ENCODE measurements around the gene DPH3.

DNA sequence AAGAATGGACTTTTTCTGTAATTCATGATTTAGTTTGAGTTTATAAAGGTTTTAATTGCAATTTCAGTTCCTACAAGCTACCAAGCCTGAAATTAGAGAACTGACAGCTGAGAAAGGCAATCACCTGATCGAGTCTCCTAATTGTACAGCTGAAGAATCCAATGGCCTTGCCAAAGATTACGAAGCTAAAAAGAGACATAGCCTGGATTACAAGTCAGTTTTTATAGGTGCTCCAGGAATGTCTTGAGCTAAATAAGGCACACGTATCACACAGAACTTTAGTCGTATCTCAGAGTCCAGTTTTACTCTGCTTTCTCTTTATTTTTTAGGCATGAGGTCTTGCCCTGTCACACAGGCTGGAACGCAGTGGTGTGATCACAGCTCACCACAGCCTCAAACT is 6.6 kb downstream of the DPH3 start:
- TF ChIP-seq, protein P1, sequence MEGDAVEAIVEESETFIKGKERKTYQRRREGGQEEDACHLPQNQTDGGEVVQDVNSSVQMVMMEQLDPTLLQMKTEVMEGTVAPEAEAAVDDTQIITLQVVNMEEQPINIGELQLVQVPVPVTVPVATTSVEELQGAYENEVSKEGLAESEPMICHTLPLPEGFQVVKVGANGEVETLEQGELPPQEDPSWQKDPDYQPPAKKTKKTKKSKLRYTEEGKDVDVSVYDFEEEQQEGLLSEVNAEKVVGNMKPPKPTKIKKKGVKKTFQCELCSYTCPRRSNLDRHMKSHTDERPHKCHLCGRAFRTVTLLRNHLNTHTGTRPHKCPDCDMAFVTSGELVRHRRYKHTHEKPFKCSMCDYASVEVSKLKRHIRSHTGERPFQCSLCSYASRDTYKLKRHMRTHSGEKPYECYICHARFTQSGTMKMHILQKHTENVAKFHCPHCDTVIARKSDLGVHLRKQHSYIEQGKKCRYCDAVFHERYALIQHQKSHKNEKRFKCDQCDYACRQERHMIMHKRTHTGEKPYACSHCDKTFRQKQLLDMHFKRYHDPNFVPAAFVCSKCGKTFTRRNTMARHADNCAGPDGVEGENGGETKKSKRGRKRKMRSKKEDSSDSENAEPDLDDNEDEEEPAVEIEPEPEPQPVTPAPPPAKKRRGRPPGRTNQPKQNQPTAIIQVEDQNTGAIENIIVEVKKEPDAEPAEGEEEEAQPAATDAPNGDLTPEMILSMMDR (IDR thresholded peaks at IDR 0.05) = no peak
- TF ChIP-seq POLR2A (IDR thresholded peaks at IDR 0.05) = no peak
